ENCODE data around the gene CDH4.

DNA sequence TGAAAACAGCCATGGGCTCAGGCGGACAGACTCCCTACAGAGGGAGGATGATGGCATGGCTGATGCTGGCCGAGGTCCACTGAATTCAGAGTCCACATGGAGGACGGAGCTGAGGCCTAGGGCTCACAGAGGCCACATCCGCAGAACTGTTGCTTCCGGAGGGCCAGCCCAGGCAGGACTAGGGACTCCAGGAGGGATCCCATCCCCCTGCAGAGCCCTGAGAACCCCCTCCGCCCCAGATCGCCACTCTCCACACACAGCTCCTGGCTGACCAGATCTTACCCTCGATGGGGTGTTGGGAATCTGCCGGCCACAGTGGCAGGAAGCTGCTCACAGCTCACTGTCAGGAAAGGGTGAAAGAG lies 414.4 kb downstream of the CDH4 start:
- TF ChIP-seq, protein P1, sequence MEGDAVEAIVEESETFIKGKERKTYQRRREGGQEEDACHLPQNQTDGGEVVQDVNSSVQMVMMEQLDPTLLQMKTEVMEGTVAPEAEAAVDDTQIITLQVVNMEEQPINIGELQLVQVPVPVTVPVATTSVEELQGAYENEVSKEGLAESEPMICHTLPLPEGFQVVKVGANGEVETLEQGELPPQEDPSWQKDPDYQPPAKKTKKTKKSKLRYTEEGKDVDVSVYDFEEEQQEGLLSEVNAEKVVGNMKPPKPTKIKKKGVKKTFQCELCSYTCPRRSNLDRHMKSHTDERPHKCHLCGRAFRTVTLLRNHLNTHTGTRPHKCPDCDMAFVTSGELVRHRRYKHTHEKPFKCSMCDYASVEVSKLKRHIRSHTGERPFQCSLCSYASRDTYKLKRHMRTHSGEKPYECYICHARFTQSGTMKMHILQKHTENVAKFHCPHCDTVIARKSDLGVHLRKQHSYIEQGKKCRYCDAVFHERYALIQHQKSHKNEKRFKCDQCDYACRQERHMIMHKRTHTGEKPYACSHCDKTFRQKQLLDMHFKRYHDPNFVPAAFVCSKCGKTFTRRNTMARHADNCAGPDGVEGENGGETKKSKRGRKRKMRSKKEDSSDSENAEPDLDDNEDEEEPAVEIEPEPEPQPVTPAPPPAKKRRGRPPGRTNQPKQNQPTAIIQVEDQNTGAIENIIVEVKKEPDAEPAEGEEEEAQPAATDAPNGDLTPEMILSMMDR (IDR thresholded peaks at IDR 0.05) = no peak
- TF ChIP-seq EZH2phosphoT487 (IDR thresholded peaks at IDR 0.05) = no peak
- no peak for TF ChIP-seq EZH2 (IDR thresholded peaks at IDR 0.05)

All from neural progenitor cell (in vitro differentiated cells).